H1 (cell line): Measurements from ENCODE around the gene SLC2A1. TPM values are rescaled to one million over a fixed set of nuclear protein-coding genes. Genes with fewer than 3 reads are reported as not detected.

Experiments
- CTCF ChIA-PET: fragments of 300-600 bp; sonication (Branson Sonifier 250); formaldehyde crosslinking; loops from one replicate; lab custom pipeline; 2021; ENCODE audit not compliant: partially characterized antibody; lab: Charles Lee
- POLR2A ChIA-PET: fragments of 300-600 bp; sonication (Branson Sonifier 250); formaldehyde crosslinking; loops from one replicate; lab custom pipeline; 2021; ENCODE audit warnings: inconsistent platforms; ENCODE audit not compliant: partially characterized antibody; lab: Charles Lee
- DNase-seq, 2 experiments: peaks; one replicate each; pipeline versions ENCODE4 v3.0.0 to v3.0.0-alpha.2; 2010 to 2022; ENCODE audit warnings: low spot score in 2 of 2, low read depth in 1 of 2, mixed read lengths in 1 of 2
- FAIRE-seq: peaks from 2 replicates; lab custom pipeline; 2011; peaks lifted over from hg19 to GRCh38; lab: Jason Lieb, UNC
- H2AFZ ChIP-seq: 2 replicates; pipeline ENCODE4 v1.8.1; 2012; ENCODE audit warnings: low read length, inconsistent platforms
- H2AK5ac ChIP-seq: 2 replicates; pipeline ENCODE4 v1.6.1; 2013; ENCODE audit warnings: low read depth, low read length
- H2BK120ac ChIP-seq: replicated peaks from 2 replicates; pipeline ENCODE3; 2013; ENCODE audit warnings: low read depth, low read length, inconsistent platforms
- H2BK12ac ChIP-seq: 2 replicates; pipeline ENCODE4 v1.6.1; 2013; ENCODE audit warnings: low read depth, low read length
- H2BK15ac ChIP-seq: 2 replicates; pipeline ENCODE4 v1.6.1; 2013; ENCODE audit warnings: low read length
- H2BK20ac ChIP-seq: 2 replicates; pipeline ENCODE4 v1.6.1; 2013; ENCODE audit warnings: low read length
- H2BK5ac ChIP-seq: 2 replicates; pipeline ENCODE4 v1.6.1; 2013; ENCODE audit warnings: low read depth, low read length
- H3K14ac ChIP-seq: 2 replicates; pipeline ENCODE4 v1.6.1; 2013; ENCODE audit warnings: inconsistent platforms; ENCODE audit not compliant: insufficient read length
- H3K18ac ChIP-seq: 2 replicates; pipeline ENCODE4 v1.6.1; 2013; ENCODE audit warnings: low read length; ENCODE audit errors: extremely low read depth
- H3K23ac ChIP-seq: 2 replicates; pipeline ENCODE4 v1.6.1; 2013; ENCODE audit warnings: inconsistent platforms; ENCODE audit not compliant: insufficient read length
- H3K23me2 ChIP-seq: 2 replicates; pipeline ENCODE4 v1.6.1; 2013; ENCODE audit warnings: low read depth, low read length
- H3K27ac ChIP-seq: 2 replicates; pipeline ENCODE4 v1.6.1; 2011; ENCODE audit warnings: low read depth, low read length, inconsistent platforms
- H3K27me3 ChIP-seq, 4 experiments: replicated peaks in 1 of 4; 1 replicate in 1 of 4; 2 replicates in 3 of 4; pipeline versions ENCODE4 v1.6.1 to v1.8.1; 2011 to 2013; ENCODE audit warnings: low read length in 3 of 4, mild to moderate bottlenecking in 3 of 4, inconsistent platforms in 2 of 4, mixed read lengths in 2 of 4, moderate library complexity in 1 of 4; ENCODE audit not compliant: control insufficient read depth in 3 of 4, insufficient read depth in 3 of 4; ENCODE audit errors: extremely low read depth in 1 of 4
- H3K36me3 ChIP-seq, 4 experiments: 2 replicates each; pipeline versions ENCODE4 v1.6.1 to v1.8.1; 2011 to 2013; ENCODE audit warnings: mild to moderate bottlenecking in 4 of 4, low read length in 3 of 4, moderate library complexity in 2 of 4, control low read depth in 1 of 4, inconsistent platforms in 1 of 4; ENCODE audit not compliant: insufficient read depth in 4 of 4, control insufficient read depth in 2 of 4
- H3K4ac ChIP-seq: replicated peaks from 2 replicates; pipeline ENCODE3; 2013; ENCODE audit warnings: low read length, low read depth, mixed read lengths, inconsistent platforms; ENCODE audit not compliant: insufficient read length
- H3K4me1 ChIP-seq, 4 experiments: replicated peaks in 1 of 4; 1 replicate in 1 of 4; 2 replicates in 3 of 4; pipeline versions ENCODE4 v1.6.1 to v1.8.1; 2011 to 2013; ENCODE audit warnings: low read length in 3 of 4, inconsistent platforms in 2 of 4, mixed read lengths in 1 of 4; ENCODE audit not compliant: insufficient read depth in 4 of 4, control insufficient read depth in 3 of 4
- H3K4me2 ChIP-seq, 2 experiments: 2 replicates each; pipeline versions ENCODE4 v1.6.1 to v1.8.1; 2011 to 2013; ENCODE audit warnings: low read depth in 2 of 2, low read length in 2 of 2, control low read depth in 1 of 2, inconsistent platforms in 1 of 2, mild to moderate bottlenecking in 1 of 2; ENCODE audit not compliant: insufficient read depth in 1 of 2
- H3K4me3 ChIP-seq, 4 experiments: fragments of 200-600, 300-600 bp in 1 of 4; sonication (generic), shearing (Covaris generic), sonication (Bioruptor Twin) in 1 of 4; 2 replicates each; pipeline versions ENCODE4 v1.5.1 to v1.8.1; 2011 to 2016; ENCODE audit warnings: low read length in 4 of 4, low read depth in 3 of 4, control low read depth in 2 of 4, inconsistent platforms in 2 of 4, mild to moderate bottlenecking in 2 of 4, mixed read lengths in 1 of 4, moderate library complexity in 1 of 4; ENCODE audit not compliant: insufficient read depth in 2 of 4; ENCODE audit errors: extremely low read depth in 1 of 4
- H3K56ac ChIP-seq: replicated peaks from 2 replicates; pipeline ENCODE3; 2013; ENCODE audit warnings: low read depth, mild to moderate bottlenecking, mixed read lengths, low read length, inconsistent platforms; ENCODE audit not compliant: insufficient read length
- H3K79me1 ChIP-seq: 2 replicates; pipeline ENCODE4 v1.6.1; 2013; ENCODE audit warnings: low read depth, low read length, control low read depth
- H3K79me2 ChIP-seq, 2 experiments: 2 replicates each; pipeline versions ENCODE4 v1.6.1 to v1.8.1; 2012 to 2013; ENCODE audit warnings: low read length in 2 of 2, mild to moderate bottlenecking in 2 of 2, inconsistent platforms in 1 of 2; ENCODE audit not compliant: insufficient read depth in 2 of 2, control insufficient read depth in 1 of 2
- H3K9ac ChIP-seq, 4 experiments: replicated peaks in 1 of 4; 1 replicate in 1 of 4; 2 replicates in 3 of 4; pipeline versions ENCODE4 v1.6.1 to v1.8.1; 2011 to 2013; ENCODE audit warnings: low read depth in 3 of 4, low read length in 3 of 4, control low read depth in 2 of 4, mild to moderate bottlenecking in 2 of 4, moderate library complexity in 2 of 4, inconsistent platforms in 1 of 4; ENCODE audit errors: extremely low read depth in 1 of 4
- H3K9me3 ChIP-seq, 2 experiments: 2 replicates each; pipeline versions ENCODE4 v1.6.1 to v1.8.1; 2012 to 2013; ENCODE audit warnings: mild to moderate bottlenecking in 2 of 2, moderate library complexity in 2 of 2, control low read depth in 1 of 2, inconsistent platforms in 1 of 2, low read depth in 1 of 2, low read length in 1 of 2, mixed read lengths in 1 of 2; ENCODE audit not compliant: insufficient read depth in 2 of 2
- H4K20me1 ChIP-seq, 2 experiments: replicated peaks in 1 of 2; 2 replicates each; pipeline versions ENCODE3 to v1.8.1; 2011 to 2013; ENCODE audit warnings: inconsistent platforms in 2 of 2, low read length in 2 of 2, mild to moderate bottlenecking in 1 of 2; ENCODE audit not compliant: insufficient read depth in 2 of 2, control insufficient read depth in 1 of 2
- H4K5ac ChIP-seq: 2 replicates; pipeline ENCODE4 v1.6.1; 2013; ENCODE audit warnings: low read length, low read depth, mixed read lengths, inconsistent platforms; ENCODE audit not compliant: insufficient read length
- H4K8ac ChIP-seq: 2 replicates; pipeline ENCODE4 v1.8.0; 2013; ENCODE audit warnings: mild to moderate bottlenecking, moderate library complexity, low read length, inconsistent platforms; ENCODE audit not compliant: insufficient read depth; ENCODE audit errors: extremely low read depth
- H4K91ac ChIP-seq: replicated peaks from 2 replicates; pipeline ENCODE3; 2013; ENCODE audit warnings: low read length, mixed read lengths, inconsistent platforms; ENCODE audit not compliant: insufficient read length
- BRCA1 ChIP-seq: IDR thresholded peaks from 2 replicates; pipeline ENCODE4 v1.6.1; 2012; ENCODE audit warnings: low read depth, low read length, improper control_type of control experiment
- CBX8 ChIP-seq: fragments of 300-800, 300-1000 bp; sonication (generic); IDR thresholded peaks from 2 replicates; pipeline ENCODE4 v1.7.1; 2016; ENCODE audit warnings: low read depth, low read length, borderline replicate concordance
- GABPA ChIP-seq: IDR thresholded peaks from 2 replicates; pipeline ENCODE4 v1.6.1; 2011; ENCODE audit warnings: mild to moderate bottlenecking, low read length, moderate library complexity, borderline replicate concordance; ENCODE audit not compliant: insufficient read depth
- SP2 ChIP-seq: IDR thresholded peaks from 2 replicates; pipeline ENCODE4 v1.6.1; 2012; ENCODE audit warnings: mild to moderate bottlenecking, low read length, inconsistent platforms
- TAF1 ChIP-seq: IDR thresholded peaks from 2 replicates; pipeline ENCODE4 v1.6.1; 2011; ENCODE audit warnings: mild to moderate bottlenecking, low read depth, low read length
- WGBS, 2 experiments: shearing (Covaris generic) in 1 of 2; methylation state at CpG; one replicate each; pipeline versions ENCODE4 v1.1.6 to v1.1.7; 2013 to 2015; ENCODE audit warnings: low lambda C conversion rate in 2 of 2, mixed read lengths in 2 of 2, inconsistent platforms in 1 of 2, low coverage in 1 of 2, missing lambda C conversion rate in 1 of 2; ENCODE audit not compliant: insufficient replicate concordance in 2 of 2, insufficient coverage in 1 of 2, insufficient read length in 1 of 2; ENCODE audit errors: extremely low coverage in 1 of 2, missing lambda C conversion rate in 1 of 2; 5-methylcytosine and 5-hydroxymethylcytosine counted together
- polyA plus RNA-seq, 7 experiments: library from polyadenylated mRNA; depleted of rRNA in 3 of 7; stranded (reverse) in 5 of 7; unstranded in 2 of 7; fragments of >200 nt in 5 of 7; fragments of 200-250 nt in 2 of 7; gene quantifications; 1 replicate in 5 of 7; 2 replicates in 1 of 7; 4 replicates in 1 of 7; pipeline versions ENCODE4 v1.2.1 to v1.2.3, GENCODE V29; 2011 to 2013; ENCODE audit warnings: missing spikeins in 2 of 7, mixed read lengths in 2 of 7
- total RNA-seq: library from RNA; stranded (reverse); fragmentation: NEBNext Ultra II Directional; extraction: Animal tissue kit (Norgen Biotek cat#: 25700); gene quantifications from 2 replicates; pipeline ENCODE4 v1.2.1, GENCODE V29; 2021
- TF ChIP-seq, protein P1 (sequence below): IDR thresholded peaks from 2 replicates; pipeline ENCODE4 v1.6.1; 2012; ENCODE audit warnings: inconsistent platforms

The SLC2A1 gene
- total and polyA plus RNA-seq, 2 of the 8 experiments (the other 6 are each of a cell fraction or from before 2014, with no cell fraction given): 230 to 308 TPM

DNA sequence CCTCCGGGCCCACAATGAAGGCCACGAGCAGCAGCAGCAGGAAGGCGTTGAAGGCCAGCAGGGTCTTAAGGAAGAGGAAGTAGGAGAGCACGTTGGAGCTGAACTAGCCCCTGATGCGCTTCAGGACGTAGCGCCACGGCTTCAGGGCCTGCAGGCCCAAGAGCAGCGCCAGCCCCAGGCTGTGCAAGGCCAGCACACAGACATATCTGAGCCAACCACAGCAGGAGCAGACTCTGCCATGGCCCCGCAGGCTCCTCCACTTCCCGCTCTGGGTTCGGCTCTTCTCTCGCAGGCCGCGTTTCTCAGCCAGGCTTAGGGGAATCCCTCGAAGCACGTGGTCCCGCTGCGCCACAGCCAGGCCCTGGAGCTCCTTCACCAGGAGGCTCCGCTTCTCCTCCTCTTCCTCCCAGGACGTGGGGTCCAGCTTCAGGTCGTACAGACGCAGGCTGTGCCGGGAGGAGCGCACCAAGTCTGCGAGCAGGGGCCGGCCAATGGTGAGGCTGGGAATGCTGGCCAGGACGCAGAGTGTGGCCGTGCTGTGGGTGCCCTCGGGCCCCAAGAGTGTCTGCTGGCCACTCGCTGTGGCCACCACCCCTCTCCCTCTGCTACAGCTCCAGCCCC, 70.5 kb downstream of the SLC2A1 start:
- Histone ChIP-seq H2AFZ (peak overlapping the region; percentile 83; the same call in 1 of the 2 replicates), H3K9ac (no peak overlapping the region), H3K4me1 (no peaks in the 10 kb centered on the region; a peak in 1 of 7 replicates), H3K4me2 (no peak overlapping the region), H4K20me1 (no peaks in the 10 kb centered on the region), H3K9me3 (no peaks in the 10 kb centered on the region), H3K23me2 (no peaks in the 10 kb centered on the region), H3K4me3 (no peak overlapping the region), H3K56ac (no peak overlapping the region), H3K79me2 (no peaks in the 10 kb centered on the region), H2BK20ac (no peak overlapping the region), H4K91ac (peak overlapping the region; percentile 26)
- ChIA-PET CTCF (interaction anchor here (1.0 to 2.2 kb wide), 5 partner anchors 25 to 118 kb away, joined by 3 to 8 read pairs (median 3); no protein-coding TSS in a partner anchor), POLR2A (interaction anchor here (1.5 to 1.6 kb wide), 2 partner anchors 8 to 29 kb away, joined by 4 read pairs; no protein-coding TSS in a partner anchor)
- no peak for DNase-seq
- WGBS, 2 experiments: 91% methylated on average over 29 of the region's 31 CpGs; no CpG with 5 or more reads in 1 of the 2 experiments
- TF ChIP-seq, protein P1, sequence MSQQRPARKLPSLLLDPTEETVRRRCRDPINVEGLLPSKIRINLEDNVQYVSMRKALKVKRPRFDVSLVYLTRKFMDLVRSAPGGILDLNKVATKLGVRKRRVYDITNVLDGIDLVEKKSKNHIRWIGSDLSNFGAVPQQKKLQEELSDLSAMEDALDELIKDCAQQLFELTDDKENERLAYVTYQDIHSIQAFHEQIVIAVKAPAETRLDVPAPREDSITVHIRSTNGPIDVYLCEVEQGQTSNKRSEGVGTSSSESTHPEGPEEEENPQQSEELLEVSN: peak; percentile 69
- no peak for TF ChIP-seq CBX8
- TF ChIP-seq GABPA: 0 out of 2 replicates have a peak, but pooled peaks have one; percentile 24
- TF ChIP-seq BRCA1: no peak
- no peak for TF ChIP-seq TAF1
- no peak for TF ChIP-seq SP2
- TF ChIP-seq, all 59 proteins: peak for 2
- H2BK5ac ChIP-seq: 0 out of 2 replicates have a peak overlapping the region, but pooled peaks have one; percentile 24
- no peak overlapping the region for H3K4ac ChIP-seq
- H3K27me3 ChIP-seq: no peaks in the 10 kb centered on the region
- no peak overlapping the region; the same call in 1 of the 2 replicates for H3K18ac ChIP-seq
- FAIRE-seq: no peak
- no peak overlapping the region for H2BK15ac ChIP-seq
- H4K5ac ChIP-seq: no peak overlapping the region
- no peaks in the 10 kb centered on the region for H3K36me3 ChIP-seq
- H2AK5ac ChIP-seq: no peak overlapping the region
- no peak overlapping the region for H3K27ac ChIP-seq
- H2BK12ac ChIP-seq: 0 out of 2 replicates have a peak overlapping the region, but pooled peaks have one; percentile 17
- no peak overlapping the region for H3K23ac ChIP-seq
- H3K14ac ChIP-seq: no peak overlapping the region
- H3K79me1 ChIP-seq: no peaks in the 10 kb centered on the region
- no peak overlapping the region for H4K8ac ChIP-seq
- no peak overlapping the region for H2BK120ac ChIP-seq
